ENCODE results near the gene ZNF24. TPM values are rescaled to one million over a fixed set of nuclear protein-coding genes. Genes with fewer than 3 reads are reported as not detected.

Gene ZNF24
- total and polyA plus RNA-seq, 2 of the 4 experiments (the other 2 are of a cell fraction), result 7.6 to 20.8 TPM

DNA sequence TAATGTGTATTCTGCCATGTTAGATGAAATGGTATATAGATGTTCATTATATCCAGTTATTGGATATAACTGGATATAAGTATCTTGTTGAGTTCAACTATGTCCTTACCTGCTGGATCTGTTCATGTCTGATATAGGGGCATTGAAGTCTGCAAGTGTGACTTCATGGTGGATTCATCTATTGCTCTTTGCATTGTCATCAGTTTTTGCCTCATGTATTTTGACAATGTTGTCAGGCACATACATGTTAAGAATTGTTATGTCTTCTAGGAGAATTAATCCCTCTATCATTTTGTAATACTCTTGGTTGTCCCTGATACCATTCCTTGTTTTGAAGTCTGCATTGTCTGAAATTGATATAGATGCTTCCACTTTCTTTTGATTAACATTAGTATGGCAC lies 15.4 kb downstream of the ZNF24 start:
- CTCF ChIA-PET, result no interaction called here
- intact Hi-C loops (cut with micrococcal nuclease), result no loop called here
- H2BK120ac ChIP-seq (ENCODE audit: low read depth, low read length), result no peak overlapping the region
- no peak overlapping the region for H3K56ac ChIP-seq (ENCODE audit: extremely low read depth, insufficient read depth, low read length)
- peaks cover 5% of the 10 kb centered on the region for H3K36me3 ChIP-seq (ENCODE audit: control insufficient read depth, insufficient read depth, low read length)
- H2AFZ ChIP-seq (replicated peaks; ENCODE audit: low read length, poor library complexity), result no peak overlapping the region
- no peak overlapping the region for H4K91ac ChIP-seq (ENCODE audit: insufficient read depth, low read depth, low read length)
- H3K4me1 ChIP-seq (ENCODE audit: control insufficient read depth, insufficient read depth, low read length), result peaks cover 2% of the 10 kb centered on the region; the same call in 1 of the 2 replicates
- H3K9me3 ChIP-seq (ENCODE audit: control insufficient read depth, insufficient read depth, low read length), result 0 out of 2 replicates have a peak, but pooled peaks cover 4% of the 10 kb centered on the region
- no peak overlapping the region for H3K9ac ChIP-seq (ENCODE audit: low read depth, low read length)
- H3K23ac ChIP-seq (ENCODE audit: low read depth, low read length), result no peak overlapping the region
- ATAC-seq (ENCODE audit: low read depth) (no peak), DNase-seq (no peak)
- BruUV-seq (replicated peaks), result no TSS peak
- dilution Hi-C loops (cut with HindIII; ENCODE audit: low sequenced_read_pairs, unreplicated experiment), result no loop called here
- peaks cover 4% of the 10 kb centered on the region; the same call in 1 of the 2 replicates for H3K9me1 ChIP-seq (ENCODE audit: insufficient read depth, low read length)
- H3K79me1 ChIP-seq (ENCODE audit: low read depth in 1 of 2, low read length in 2 of 2), result peaks cover 0 to 2% of the 10 kb centered on the region in 2 experiments; a peak in 3 of 4 replicates
- no peak overlapping the region for H4K5ac ChIP-seq (ENCODE audit: low read depth, low read length)
- no peak overlapping the region for H4K8ac ChIP-seq (ENCODE audit: low read depth in 2 of 2, low read length in 2 of 2)
- TF ChIP-seq MXI1 (IDR thresholded peaks at IDR 0.05; ENCODE audit: borderline replicate concordance, low read depth, low read length) (no peak), FOS (IDR thresholded peaks at IDR 0.05; ENCODE audit: low read depth, low read length) (no peak), RFX5 (IDR thresholded peaks at IDR 0.05; ENCODE audit: low read depth, low read length) (no peak), POLR2A (IDR thresholded peaks at IDR 0.05; ENCODE audit: low read depth, low read length) (no peak), BHLHE40 (IDR thresholded peaks at IDR 0.05; ENCODE audit: low read depth, low read length) (no peak), NFE2L2 (IDR thresholded peaks at IDR 0.05; ENCODE audit: low read depth, low read length) (no peak), MAZ (IDR thresholded peaks at IDR 0.05; ENCODE audit: borderline replicate concordance, low read depth, low read length) (no peak), RAD21 (IDR thresholded peaks at IDR 0.05; ENCODE audit: low read length) (no peak)
- TF ChIP-seq, protein P1, sequence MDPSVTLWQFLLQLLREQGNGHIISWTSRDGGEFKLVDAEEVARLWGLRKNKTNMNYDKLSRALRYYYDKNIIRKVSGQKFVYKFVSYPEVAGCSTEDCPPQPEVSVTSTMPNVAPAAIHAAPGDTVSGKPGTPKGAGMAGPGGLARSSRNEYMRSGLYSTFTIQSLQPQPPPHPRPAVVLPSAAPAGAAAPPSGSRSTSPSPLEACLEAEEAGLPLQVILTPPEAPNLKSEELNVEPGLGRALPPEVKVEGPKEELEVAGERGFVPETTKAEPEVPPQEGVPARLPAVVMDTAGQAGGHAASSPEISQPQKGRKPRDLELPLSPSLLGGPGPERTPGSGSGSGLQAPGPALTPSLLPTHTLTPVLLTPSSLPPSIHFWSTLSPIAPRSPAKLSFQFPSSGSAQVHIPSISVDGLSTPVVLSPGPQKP (IDR thresholded peaks at IDR 0.05; ENCODE audit: borderline replicate concordance, low read depth, low read length), result no peak
- TF ChIP-seq, protein P2, sequence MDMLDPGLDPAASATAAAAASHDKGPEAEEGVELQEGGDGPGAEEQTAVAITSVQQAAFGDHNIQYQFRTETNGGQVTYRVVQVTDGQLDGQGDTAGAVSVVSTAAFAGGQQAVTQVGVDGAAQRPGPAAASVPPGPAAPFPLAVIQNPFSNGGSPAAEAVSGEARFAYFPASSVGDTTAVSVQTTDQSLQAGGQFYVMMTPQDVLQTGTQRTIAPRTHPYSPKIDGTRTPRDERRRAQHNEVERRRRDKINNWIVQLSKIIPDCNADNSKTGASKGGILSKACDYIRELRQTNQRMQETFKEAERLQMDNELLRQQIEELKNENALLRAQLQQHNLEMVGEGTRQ (IDR thresholded peaks at IDR 0.05; ENCODE audit: low read depth, low read length), result no peak
- TF ChIP-seq, protein P3, sequence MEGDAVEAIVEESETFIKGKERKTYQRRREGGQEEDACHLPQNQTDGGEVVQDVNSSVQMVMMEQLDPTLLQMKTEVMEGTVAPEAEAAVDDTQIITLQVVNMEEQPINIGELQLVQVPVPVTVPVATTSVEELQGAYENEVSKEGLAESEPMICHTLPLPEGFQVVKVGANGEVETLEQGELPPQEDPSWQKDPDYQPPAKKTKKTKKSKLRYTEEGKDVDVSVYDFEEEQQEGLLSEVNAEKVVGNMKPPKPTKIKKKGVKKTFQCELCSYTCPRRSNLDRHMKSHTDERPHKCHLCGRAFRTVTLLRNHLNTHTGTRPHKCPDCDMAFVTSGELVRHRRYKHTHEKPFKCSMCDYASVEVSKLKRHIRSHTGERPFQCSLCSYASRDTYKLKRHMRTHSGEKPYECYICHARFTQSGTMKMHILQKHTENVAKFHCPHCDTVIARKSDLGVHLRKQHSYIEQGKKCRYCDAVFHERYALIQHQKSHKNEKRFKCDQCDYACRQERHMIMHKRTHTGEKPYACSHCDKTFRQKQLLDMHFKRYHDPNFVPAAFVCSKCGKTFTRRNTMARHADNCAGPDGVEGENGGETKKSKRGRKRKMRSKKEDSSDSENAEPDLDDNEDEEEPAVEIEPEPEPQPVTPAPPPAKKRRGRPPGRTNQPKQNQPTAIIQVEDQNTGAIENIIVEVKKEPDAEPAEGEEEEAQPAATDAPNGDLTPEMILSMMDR (conservative IDR thresholded peaks at IDR 0.05; ENCODE audit: low read depth, low read length), result no peak
- H3K4me2 ChIP-seq (ENCODE audit: low read depth, low read length), result no peak overlapping the region
- no peak overlapping the region for H3K4ac ChIP-seq (ENCODE audit: low read depth, low read length)
- no peak overlapping the region for H2AK9ac ChIP-seq (replicated peaks; ENCODE audit: low read depth, low read length, poor library complexity)
- no peak overlapping the region for H2BK15ac ChIP-seq (ENCODE audit: low read depth, low read length)
- no peak overlapping the region for H2BK20ac ChIP-seq (ENCODE audit: low read depth, low read length)
- in situ Hi-C loops (cut with MboI; ENCODE audit: low sequenced_read_pairs), result no loop called here
- no peaks in the 10 kb centered on the region for H4K20me1 ChIP-seq (ENCODE audit: insufficient read depth, low read length)
- no peak overlapping the region for H2AK5ac ChIP-seq (ENCODE audit: low read depth, low read length)
- no peak overlapping the region for H3K18ac ChIP-seq (ENCODE audit: low read depth, low read length)
- no peak overlapping the region for H3K27ac ChIP-seq (ENCODE audit: insufficient read depth, low read length)
- POLR2A ChIA-PET (ENCODE audit: unreplicated experiment), result no interaction called here
- no peak overlapping the region for H3K4me3 ChIP-seq (ENCODE audit: insufficient read depth, low read depth, low read length)
- H3K27me3 ChIP-seq (ENCODE audit: control insufficient read depth, insufficient read depth, low read length), result no peaks in the 10 kb centered on the region
- H2BK5ac ChIP-seq (ENCODE audit: low read depth, low read length, poor library complexity, severe bottlenecking), result no peak overlapping the region
- no peak overlapping the region for H3K14ac ChIP-seq (replicated peaks; ENCODE audit: low read depth, low read length)
